Stimulated activated CD8-positive, alpha-beta memory T cell treated with anti-CD3 and anti-CD28 coated beads, Interleukin-4, amount 100 ng/mL, for 4 hours (primary cell): Measurements from ENCODE around the gene FAM8A1.
A peak's percentile ranks its signal among the peaks of the same experiment; 100 is the strongest.
"Not testable (repeated sequence)": the region's sequence is repeated elsewhere in the genome, so short reads cannot be mapped to it uniquely, and the experiment has no call there.

ENCODE experiments used
- DNase-seq, 2 donors: peaks; one replicate each; pipeline ENCODE4 v3.0.0-alpha.2; 2020; ENCODE audit warnings: low read depth in 2 of 2, low spot score in 1 of 2

FAM8A1 gene, protein sequence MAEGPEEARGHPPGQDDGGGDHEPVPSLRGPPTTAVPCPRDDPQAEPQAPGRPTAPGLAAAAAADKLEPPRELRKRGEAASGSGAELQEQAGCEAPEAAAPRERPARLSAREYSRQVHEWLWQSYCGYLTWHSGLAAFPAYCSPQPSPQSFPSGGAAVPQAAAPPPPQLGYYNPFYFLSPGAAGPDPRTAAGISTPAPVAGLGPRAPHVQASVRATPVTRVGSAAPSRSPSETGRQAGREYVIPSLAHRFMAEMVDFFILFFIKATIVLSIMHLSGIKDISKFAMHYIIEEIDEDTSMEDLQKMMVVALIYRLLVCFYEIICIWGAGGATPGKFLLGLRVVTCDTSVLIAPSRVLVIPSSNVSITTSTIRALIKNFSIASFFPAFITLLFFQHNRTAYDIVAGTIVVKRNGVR

GRCh38 chr6:17599877-17600526 lies at the start of gene FAM8A1:
FAM8A1 (plus strand) TSS chr6:17600302; CDS start chr6:17600410, 108 bp downstream.
- peak; percentile 90 to 91 for DNase-seq

DNA sequence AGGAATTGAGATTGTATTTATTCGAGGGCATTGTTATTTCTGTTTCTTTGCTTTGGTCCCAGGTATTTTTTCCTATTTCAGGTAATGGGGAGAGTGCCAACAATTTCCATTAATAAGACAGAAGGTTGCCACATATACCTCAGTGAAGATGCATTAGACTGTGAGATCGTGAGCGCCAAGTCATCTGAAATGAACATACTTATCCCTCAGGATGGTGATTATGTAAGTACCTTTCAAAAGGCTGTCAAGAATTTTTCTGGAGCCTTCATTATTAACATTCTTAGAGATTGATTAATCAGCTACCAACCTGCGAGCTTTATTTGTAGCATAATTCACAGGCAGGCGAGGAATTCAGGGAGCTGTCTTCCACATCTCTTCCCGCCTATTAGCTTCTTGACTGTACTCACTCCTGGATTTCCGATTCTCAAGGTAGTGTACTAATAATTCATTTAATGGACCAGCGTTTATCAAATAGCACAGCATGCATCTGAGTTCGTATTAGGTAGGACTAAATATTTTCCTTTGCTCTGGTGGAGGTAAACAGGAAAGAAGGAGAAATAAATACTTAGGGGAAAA lies 48.6 kb upstream of the FAM8A1 start:
- DNase-seq, result no peak

GRCh38 chr6:17552861-17553260 lies 47.2 kb upstream of the FAM8A1 start:
- DNase-seq, result no peak

DNA sequence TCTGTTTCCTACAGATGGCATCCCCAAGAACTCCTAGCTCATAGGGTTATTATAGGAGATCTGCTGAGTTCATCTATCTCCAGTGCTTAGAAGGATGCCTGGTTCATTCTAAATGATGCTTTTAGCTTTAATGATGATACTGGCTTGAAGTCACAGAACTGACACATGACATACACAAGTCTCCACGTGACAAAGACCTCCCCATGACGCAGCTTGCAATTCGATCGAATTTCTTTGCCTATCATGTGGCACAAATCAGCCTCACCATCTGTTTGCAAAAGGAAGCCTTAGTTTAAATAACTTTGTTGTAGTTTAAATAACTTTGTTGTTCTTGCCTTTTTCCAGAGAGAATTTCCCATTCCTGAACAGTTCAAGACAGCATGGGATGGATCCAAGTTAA lies 44.1 kb upstream of the FAM8A1 start:
- no peak for DNase-seq

DNA sequence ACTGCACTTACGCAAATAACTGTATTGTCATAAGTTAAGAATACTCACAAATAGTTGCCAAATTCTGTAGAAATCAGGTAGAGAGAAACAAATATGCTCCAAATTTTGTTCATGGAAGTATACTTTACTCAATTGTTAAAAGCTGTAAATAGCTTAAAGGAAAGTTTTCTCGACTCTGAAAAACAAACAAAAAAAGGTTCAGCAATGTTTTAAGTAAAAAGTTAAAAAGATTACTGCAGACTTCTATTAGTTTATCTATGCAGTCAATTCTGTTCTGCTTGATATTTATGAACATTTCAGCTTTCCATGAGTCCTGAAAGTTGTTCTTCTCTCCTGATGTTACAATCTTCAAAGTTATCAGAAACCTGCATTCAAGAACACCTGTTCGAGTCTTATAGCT lies 37.5 kb upstream of the FAM8A1 start:
- DNase-seq, result no peak

- no peak for DNase-seq
These were observed 34.7 kb upstream of the FAM8A1 start for GRCh38 chr6:17565399-17565798.

DNA sequence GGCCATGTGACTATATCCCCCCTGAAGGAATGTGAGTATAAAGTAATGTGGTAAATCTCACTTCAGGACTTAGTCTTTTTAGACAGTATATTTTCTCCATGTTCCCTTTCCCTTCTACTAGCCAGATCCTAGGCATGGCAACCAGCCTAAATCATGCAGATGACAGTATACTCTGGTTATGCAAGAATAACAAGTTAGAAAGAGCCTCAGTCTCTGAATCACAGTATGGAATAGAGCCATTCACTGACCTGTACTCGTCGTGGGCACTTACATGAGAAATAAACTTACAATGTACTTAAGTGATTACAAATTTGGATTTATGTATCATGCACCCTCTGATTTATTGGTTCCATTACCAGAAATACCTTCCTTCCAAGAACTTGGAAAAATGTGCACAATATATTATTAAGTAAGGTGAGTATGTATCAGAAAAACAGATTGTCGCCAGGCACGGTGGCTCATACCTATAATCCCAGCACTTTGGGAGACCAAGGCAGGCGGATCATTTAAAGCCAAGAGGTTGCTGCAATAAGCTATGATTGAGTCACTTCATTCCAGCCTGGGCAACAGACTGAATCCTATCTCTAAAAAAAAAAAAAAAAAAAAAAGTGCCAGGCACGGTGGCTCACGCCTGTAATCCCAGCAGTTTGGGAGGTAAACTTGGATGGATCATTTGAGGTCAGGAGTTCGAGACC lies 25.1 kb upstream of the FAM8A1 start:
- DNase-seq, result no peak

DNA sequence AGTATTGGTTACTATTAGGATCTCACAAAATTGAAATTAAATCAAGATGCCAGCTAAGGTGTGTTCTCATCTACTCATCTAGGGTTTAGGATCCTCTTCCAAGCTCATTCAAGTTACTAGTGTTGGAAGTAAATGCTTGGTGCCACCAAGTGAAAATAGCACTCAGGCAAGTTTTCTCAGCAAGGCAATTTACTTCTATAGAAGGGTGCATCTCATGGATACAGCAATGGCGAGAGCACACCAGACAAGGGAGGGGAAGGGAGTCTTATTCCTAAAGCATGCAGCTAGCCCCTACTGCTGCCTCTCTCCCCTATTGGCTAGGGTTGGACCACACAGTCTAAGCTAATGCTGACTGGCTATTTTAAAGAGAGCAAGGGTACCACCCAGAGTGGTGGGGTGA lies 23.0 kb upstream of the FAM8A1 start:
- no peak for DNase-seq

- no peak for DNase-seq
These were observed 19.5 kb upstream of the FAM8A1 start for GRCh38 chr6:17580518-17581048.

GRCh38 chr6:17581282-17581681 lies 18.8 kb upstream of the FAM8A1 start:
- DNase-seq, result not testable (repeated sequence)

DNA sequence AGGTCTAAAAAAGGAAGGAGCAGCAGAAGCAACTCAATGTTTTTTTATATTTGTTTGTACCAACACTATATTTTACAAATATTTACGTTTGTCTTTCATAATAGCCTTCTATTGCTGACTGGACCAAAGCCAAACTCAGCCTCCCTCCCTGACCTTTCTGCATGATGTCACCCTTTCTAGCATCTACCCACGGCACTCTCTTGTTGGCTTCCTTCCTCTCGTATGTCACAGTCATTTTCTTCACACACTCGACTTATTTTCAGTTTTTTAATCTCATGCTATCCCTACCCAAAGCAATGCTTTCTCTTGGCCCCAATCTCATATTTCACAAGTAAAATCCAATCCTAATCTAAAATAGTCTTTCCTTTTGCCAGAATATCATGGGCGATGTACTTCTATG lies 16.3 kb upstream of the FAM8A1 start:
- no peak for DNase-seq

DNA sequence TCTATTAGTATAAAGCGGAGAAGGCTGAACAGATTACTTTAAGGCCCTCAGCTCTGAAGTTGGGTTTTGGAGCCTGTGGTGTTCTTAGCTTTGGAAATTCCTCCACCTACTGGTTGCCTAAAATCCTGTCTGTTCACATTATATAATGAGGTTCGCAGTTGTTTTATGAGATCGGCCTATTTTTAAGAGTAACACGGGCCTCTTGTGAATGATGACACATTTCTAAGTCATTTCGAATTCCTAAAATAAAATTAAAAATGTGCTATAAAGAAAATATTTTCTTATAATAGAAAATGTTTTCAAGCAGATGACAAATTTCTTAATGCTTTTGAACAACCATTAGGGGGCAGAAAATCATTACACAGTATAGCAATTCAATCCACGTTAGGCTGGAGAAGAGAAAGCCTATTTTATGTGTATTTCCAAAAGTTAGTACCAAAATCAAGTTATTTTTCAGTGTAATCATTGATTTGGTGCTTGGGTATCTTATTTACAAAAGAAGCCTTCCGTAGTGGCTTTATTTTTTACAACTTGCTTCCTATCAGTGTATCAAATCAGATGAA lies 15.8 kb upstream of the FAM8A1 start:
- DNase-seq, result no peak

DNA sequence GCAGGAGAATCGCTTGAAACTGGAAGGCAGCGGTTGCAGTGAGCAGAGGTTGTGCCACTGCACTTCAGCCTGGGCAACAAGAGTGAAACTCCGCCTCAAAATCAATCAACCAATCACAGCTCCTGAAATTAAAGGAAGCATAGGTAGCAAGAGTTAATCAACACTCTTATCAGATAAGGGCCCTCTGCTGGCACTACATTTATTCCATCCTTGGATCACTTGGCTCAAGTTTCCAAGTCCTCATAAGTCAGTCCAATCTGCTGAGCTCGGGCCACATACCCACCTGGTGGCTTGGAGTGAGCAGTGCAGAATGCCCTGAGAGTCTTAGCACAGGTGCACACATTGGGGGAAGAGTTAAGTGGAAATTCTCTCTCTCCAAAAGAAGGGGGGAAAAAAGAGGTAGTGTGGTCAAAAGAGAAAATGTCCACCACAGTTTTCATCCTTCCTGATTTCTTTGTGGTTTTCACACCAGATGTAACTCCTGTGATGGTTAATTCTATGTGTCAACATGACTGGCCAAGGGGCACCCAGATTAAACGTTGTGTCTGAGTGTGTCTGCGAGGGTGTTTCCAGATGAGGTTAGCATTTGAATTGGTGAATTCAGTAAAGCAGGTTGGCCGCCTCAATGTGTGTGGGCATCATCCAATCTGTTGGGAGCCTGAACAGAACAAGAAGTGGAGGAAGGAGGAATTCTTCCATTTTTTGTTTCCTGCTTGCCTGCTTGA lies 14.2 kb upstream of the FAM8A1 start:
- DNase-seq, result no peak

GRCh38 chr6:17586623-17587022 lies 13.5 kb upstream of the FAM8A1 start:
- DNase-seq, result not testable (repeated sequence)

GRCh38 chr6:17588011-17588410 lies 12.1 kb upstream of the FAM8A1 start:
- DNase-seq, result no peak

DNA sequence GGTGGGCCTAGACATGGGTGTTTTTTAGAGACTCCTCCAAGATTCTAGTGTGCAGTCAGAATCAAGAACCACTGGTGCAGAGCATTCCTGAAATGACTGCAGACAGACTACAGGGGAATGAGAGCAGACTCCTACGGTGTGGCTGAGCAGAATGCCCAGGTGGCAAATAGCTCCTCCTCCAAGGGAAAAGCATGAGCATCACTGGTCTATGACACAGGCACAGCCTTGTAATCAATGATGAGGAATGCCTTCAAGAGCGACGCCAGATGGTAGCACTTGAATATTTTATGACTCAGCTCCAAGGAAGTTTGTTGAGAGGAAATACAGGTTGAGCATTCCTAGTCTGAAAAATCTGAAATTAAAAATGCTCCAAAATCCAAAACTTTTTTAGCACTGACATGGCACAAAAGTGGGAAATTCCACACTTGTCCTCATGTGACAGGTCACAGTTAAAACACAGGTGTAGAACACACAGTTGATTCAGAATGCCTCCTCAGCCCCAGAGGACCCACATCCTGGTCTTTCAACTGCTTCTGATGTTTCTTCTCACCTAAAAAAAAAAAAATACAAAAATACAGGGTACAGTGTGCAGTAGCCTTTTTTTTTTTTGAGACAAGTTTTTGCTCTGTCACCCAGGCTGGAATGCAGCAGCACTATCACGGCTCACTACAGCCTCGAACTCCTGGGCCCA lies 10.6 kb upstream of the FAM8A1 start:
- DNase-seq, result no peak

- no peak for DNase-seq
These were observed 8.8 kb upstream of the FAM8A1 start for GRCh38 chr6:17591287-17591686.

- no peak for DNase-seq
These were observed 6.9 kb upstream of the FAM8A1 start for GRCh38 chr6:17593246-17593645.

DNA sequence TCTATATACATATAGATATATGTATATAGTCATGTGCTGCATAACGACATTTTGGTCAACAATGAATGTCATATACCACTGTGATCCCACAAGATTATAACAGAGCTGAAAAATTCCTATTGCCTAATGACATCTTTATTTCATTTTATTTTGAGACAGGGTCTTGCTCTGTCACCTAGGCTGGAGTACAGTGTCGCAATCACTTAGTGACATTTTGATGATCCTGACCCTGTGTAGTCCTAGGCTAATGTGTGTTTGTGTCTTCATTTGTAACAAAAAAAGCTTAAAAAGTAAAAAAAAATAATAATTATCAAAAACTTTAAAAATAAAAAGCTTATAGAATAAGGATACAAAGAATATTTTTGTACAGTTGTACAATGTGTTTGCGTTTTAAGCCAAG lies 4.0 kb upstream of the FAM8A1 start:
- no peak for DNase-seq
